GF-D8 (cell line): ENCODE results near the gene ST6GALNAC2.
"Not testable (repeated sequence)": the region's sequence is repeated elsewhere in the genome, so short reads cannot be mapped to it uniquely, and the experiment has no call there.

ENCODE experiments used
- DNase-seq: peaks from one replicate; lab custom pipeline; 2025; lab: John Stamatoyannopoulos, UW

The ST6GALNAC2 gene

GRCh38 chr17:76585649-76586593 is at the start of gene ST6GALNAC2:
Gene ST6GALNAC2, minus strand, starts transcription at chr17:76585860. Its CDS starts 52 bp downstream, at chr17:76585808.
- DNase-seq, result no peak

- DNase-seq, result no peak
These were observed 49.4 kb upstream of the ST6GALNAC2 start for GRCh38 chr17:76635039-76635438.

- no peak for DNase-seq
These were observed 48.1 kb upstream of the ST6GALNAC2 start for GRCh38 chr17:76633628-76634328.

GRCh38 chr17:76631821-76632565 is 46.3 kb upstream of the ST6GALNAC2 start:
- DNase-seq, result no peak

- DNase-seq, result no peak
These were observed 44.5 kb upstream of the ST6GALNAC2 start for GRCh38 chr17:76630151-76630550.

- DNase-seq, result no peak
These were observed 41.9 kb upstream of the ST6GALNAC2 start for GRCh38 chr17:76627510-76627909.

GRCh38 chr17:76626442-76626841 is 40.8 kb upstream of the ST6GALNAC2 start:
- no peak for DNase-seq

GRCh38 chr17:76625496-76625895 is 39.8 kb upstream of the ST6GALNAC2 start:
- no peak for DNase-seq

- no peak for DNase-seq
These were observed 37.8 kb upstream of the ST6GALNAC2 start for GRCh38 chr17:76623271-76624146.

- no peak for DNase-seq
These were observed 32.2 kb upstream of the ST6GALNAC2 start for GRCh38 chr17:76617838-76618237.

- DNase-seq, result no peak
These were observed 29.4 kb upstream of the ST6GALNAC2 start for GRCh38 chr17:76614912-76615617.

- not testable (repeated sequence) for DNase-seq
These were observed 28.6 kb upstream of the ST6GALNAC2 start for GRCh38 chr17:76614064-76614759.

- DNase-seq, result no peak
These were observed 27.6 kb upstream of the ST6GALNAC2 start for GRCh38 chr17:76612977-76613851.

GRCh38 chr17:76612465-76612864 is 26.8 kb upstream of the ST6GALNAC2 start:
- no peak for DNase-seq

- no peak for DNase-seq
These were observed 26.1 kb upstream of the ST6GALNAC2 start for GRCh38 chr17:76611758-76612157.

- DNase-seq, result not testable (repeated sequence)
These were observed 25.6 kb upstream of the ST6GALNAC2 start for GRCh38 chr17:76611080-76611749.

GRCh38 chr17:76606685-76607084 is 21.0 kb upstream of the ST6GALNAC2 start:
- DNase-seq, result not testable (repeated sequence)

- no peak for DNase-seq
These were observed 15.4 kb upstream of the ST6GALNAC2 start for GRCh38 chr17:76601065-76601464.
